Sigmoid colon (tissue), 7 donors: Measurements from ENCODE around the gene ACLY. TPM values are rescaled to one million over a fixed set of nuclear protein-coding genes. Genes with fewer than 3 reads are reported as not detected.
A peak's percentile ranks its signal among the peaks of the same experiment; 100 is the strongest.

Experiments
- DNase-seq: peaks from one replicate; pipeline ENCODE4 v3.0.0-alpha.2; 2019
- H3K27ac ChIP-seq, 4 donors: fragments of 200-600 bp; sonication (generic); one replicate each; pipeline ENCODE4 v1.5.1; 2016 to 2019; ENCODE audit warnings: mild to moderate bottlenecking in 1 of 4
- H3K27me3 ChIP-seq, 3 donors: fragments of 200-600 bp; sonication (generic); one replicate each; pipeline ENCODE4 v1.5.1; 2019; ENCODE audit warnings: mild to moderate bottlenecking in 1 of 3
- H3K36me3 ChIP-seq, 4 donors: fragments of 200-600 bp; sonication (generic); one replicate each; pipeline ENCODE4 v1.5.1; 2016 to 2019
- H3K4me1 ChIP-seq, 4 donors: fragments of 200-600 bp; sonication (generic); one replicate each; pipeline ENCODE4 v1.5.1; 2017 to 2019
- H3K4me3 ChIP-seq, 4 donors: fragments of 200-600 bp; sonication (generic); one replicate each; pipeline ENCODE4 v1.5.1; 2017 to 2019; ENCODE audit warnings: mild to moderate bottlenecking in 2 of 4, moderate library complexity in 1 of 4
- H3K9me3 ChIP-seq, 4 donors: fragments of 200-600 bp in 3 of 4; sonication (generic) in 3 of 4; one replicate each; pipeline versions ENCODE4 v1.5.1 to v1.6.1; 2013 to 2019
- CTCF ChIP-seq, 4 experiments: fragments of 450-650 bp in 3 of 4; fragments of 200-600 bp in 1 of 4; IDR thresholded peaks; one replicate each; pipeline ENCODE4 v1.5.1; 2016 to 2019; ENCODE audit warnings: antibody characterized with exemption in 4 of 4, mild to moderate bottlenecking in 3 of 4, moderate library complexity in 2 of 4
- EP300 ChIP-seq, 4 donors: sonication (generic); formaldehyde crosslinking; IDR thresholded peaks; one replicate each; pipeline ENCODE4 v1.6.1; 2017; ENCODE audit warnings: antibody characterized with exemption in 4 of 4
- POLR2A ChIP-seq, 2 donors: fragments of 450-650 bp; IDR thresholded peaks; one replicate each; pipeline ENCODE4 v1.6.1; 2016; ENCODE audit warnings: antibody characterized with exemption in 2 of 2, mild to moderate bottlenecking in 2 of 2, moderate library complexity in 2 of 2
- POLR2AphosphoS5 ChIP-seq, 4 donors: sonication (generic); formaldehyde crosslinking; IDR thresholded peaks; one replicate each; pipeline ENCODE4 v1.6.1; 2017; ENCODE audit warnings: antibody characterized with exemption in 4 of 4
- WGBS, 2 donors: extraction: QIAGEN DNeasy Blood & Tissue Kit; methylation state at CpG; one replicate each; pipeline ENCODE4 v1.1.7; 2013; 5-methylcytosine and 5-hydroxymethylcytosine counted together
- intact Hi-C: fragments of 100-400 bp; cut with DNase I; formaldehyde crosslinking; loops from one replicate; pipeline ENCODE4 v1.15.1; 2023
- polyA plus RNA-seq, 3 donors: library from polyadenylated mRNA; stranded (reverse); fragments of 200-250 nt; gene quantifications; one replicate each; pipeline ENCODE4 v1.2.3, GENCODE V29; 2013
- total RNA-seq, 4 donors: library from RNA; depleted of rRNA; stranded (reverse); fragments of >200 nt; gene quantifications; one replicate each; pipeline ENCODE4 v1.1.0, GENCODE V29; 2016
- donor health status: healthy with polysubstance abuse.
- donor health status: Bipolar disorder and iron deficiency.
- donor health status: healthy.

The ACLY gene
- total RNA-seq (10 to 100 TPM; 41.0 to 56.2 (median 44.7) TPM), polyA plus RNA-seq (10 to 100 TPM; 27.0 to 55.1 (median 33.3) TPM)

GRCh38 chr17:41918314-41919164, at the start of gene ACLY:
TSS of gene ACLY (minus strand) at chr17:41918951. CDS start at chr17:41913873, 5,078 bp downstream.
- H3K9me3 ChIP-seq, result no peaks in the 10 kb centered on the region
- WGBS, 2 donors, result 0% methylated on average over 80 of the region's 80 CpGs
- peaks cover 0 to 3% (median 2%) of the 10 kb centered on the region in 4 donors for H3K36me3 ChIP-seq
- peak within 1 kb of the TSS; percentile 58 to 85 (median 74) for H3K4me3 ChIP-seq
- no peaks in the 10 kb centered on the region for H3K27me3 ChIP-seq
- DNase-seq, result peak; percentile 98
- intact Hi-C loops, result loop anchor here (2.0 to 5.0 kb wide), 2 partner anchors 48 to 106 kb away; partner anchors contain the start of genes CNP, FKBP10 and P3H4
- peaks cover 0 to 33% (median 24%) of the 10 kb centered on the region in 4 donors for H3K4me1 ChIP-seq
- H3K27ac ChIP-seq, result peak within 1 kb of the TSS; percentile 87 to 96 (median 91)
- TF ChIP-seq POLR2AphosphoS5 (IDR thresholded peaks at IDR 0.05) (peak; percentile 80 to 93 (median 88)), POLR2A (IDR thresholded peaks at IDR 0.05) (peak; percentile 79 to 81), CTCF (IDR thresholded peaks at IDR 0.05) (no peak)

GRCh38 chr17:41967921-41968578, 49.3 kb upstream of the ACLY start:
- peaks cover 0 to 62% (median 50%) of the 10 kb centered on the region in 4 donors for H3K4me1 ChIP-seq
- peaks cover 0 to 43% (median 12%) of the 10 kb centered on the region in 4 donors for H3K36me3 ChIP-seq
- H3K4me3 ChIP-seq, result peak overlapping the region; percentile 82 to 96 (median 88)
- no peaks in the 10 kb centered on the region for H3K27me3 ChIP-seq
- H3K27ac ChIP-seq, result peak overlapping the region; percentile 91 to 99 (median 93)
- WGBS, 2 donors, result 94 to 95% methylated on average over 37 of the region's 37 CpGs
- no peaks in the 10 kb centered on the region for H3K9me3 ChIP-seq
- DNase-seq, result no peak
- TF ChIP-seq POLR2A (IDR thresholded peaks at IDR 0.05), result no peak
- no peak for TF ChIP-seq CTCF (IDR thresholded peaks at IDR 0.05)
- intact Hi-C loops, result loop anchor here (2.0 to 10.0 kb wide), 4 partner anchors 49 to 233 kb away; partner anchors contain the start of genes ACLY, DHX58, DNAJC7 and HAP1

- no peaks in the 10 kb centered on the region for H3K9me3 ChIP-seq
- WGBS, 2 donors, result 22 to 23% methylated on average over 39 of the region's 39 CpGs
- TF ChIP-seq EP300 (IDR thresholded peaks at IDR 0.05), result no peak
- TF ChIP-seq POLR2AphosphoS5 (IDR thresholded peaks at IDR 0.05), result peak in 2 of 4 donors; percentile 3 to 22
- TF ChIP-seq POLR2A (IDR thresholded peaks at IDR 0.05), result no peak
- no peak for TF ChIP-seq CTCF (IDR thresholded peaks at IDR 0.05)
- H3K4me1 ChIP-seq, result peaks cover 0 to 61% (median 52%) of the 10 kb centered on the region in 4 donors
- intact Hi-C loops, result loop anchor here (2.0 to 10.0 kb wide), 4 partner anchors 49 to 233 kb away; partner anchors contain the start of genes ACLY, DHX58, DNAJC7 and HAP1
- DNase-seq, result peak; percentile 85
- peak overlapping the region; percentile 91 to 99 (median 93) for H3K27ac ChIP-seq
- peak overlapping the region; percentile 82 to 96 (median 88) for H3K4me3 ChIP-seq
- H3K36me3 ChIP-seq, result peaks cover 0 to 36% (median 6%) of the 10 kb centered on the region in 4 donors
- no peaks in the 10 kb centered on the region for H3K27me3 ChIP-seq
Measured at GRCh38 chr17:41967141-41967920, 48.6 kb upstream of the ACLY start.

- WGBS, 2 donors, result 0% methylated on average over 71 of the region's 71 CpGs
- Histone ChIP-seq H3K27me3 (no peaks in the 10 kb centered on the region), H3K9me3 (no peaks in the 10 kb centered on the region), H3K4me1 (peaks cover 0 to 60% (median 50%) of the 10 kb centered on the region in 4 donors), H3K36me3 (peaks cover 0 to 28% (median under 1%) of the 10 kb centered on the region in 4 donors), H3K27ac (peak within 1 kb of the TSS; percentile 91 to 99 (median 93)), H3K4me3 (peak within 1 kb of the TSS; percentile 82 to 96 (median 88))
- DNase-seq, result peak; percentile 95
- TF ChIP-seq EP300 (IDR thresholded peaks at IDR 0.05), result no peak
- peak; percentile 67 to 97 (median 94) for TF ChIP-seq POLR2AphosphoS5 (IDR thresholded peaks at IDR 0.05)
- TF ChIP-seq POLR2A (IDR thresholded peaks at IDR 0.05), result peak; percentile 65 to 68
- intact Hi-C loops, result loop anchor here (2.0 to 10.0 kb wide), 4 partner anchors 48 to 232 kb away; partner anchors contain the start of genes ACLY, DHX58, DNAJC7 and HAP1
Measured at GRCh38 chr17:41966463-41967140, 47.9 kb upstream of the ACLY start, which contains the start of gene CNP. TSS of gene CNP (plus strand) at chr17:41966795. CDS start at chr17:41966885, 90 bp downstream.
